Mesenchymal stem cell (in vitro differentiated cells and primary cell): ENCODE data around the gene OOEP.
"Not testable (repeated sequence)": the region's sequence is repeated elsewhere in the genome, so short reads cannot be mapped to it uniquely, and the experiment has no call there.

ENCODE experiments used
- DNase-seq: peaks from one replicate; pipeline ENCODE4 v3.0.0-alpha.2; 2013
- H2AFZ ChIP-seq: one replicate; pipeline ENCODE4 v1.6.1; 2013; ENCODE audit warnings: low read depth, mild to moderate bottlenecking, control low read depth, inconsistent platforms, low read length, moderate library complexity
- H2AK5ac ChIP-seq: 2 replicates; pipeline ENCODE4 v1.6.1; 2013; ENCODE audit warnings: low read length, moderate library complexity, mild to moderate bottlenecking, inconsistent platforms; ENCODE audit not compliant: severe bottlenecking
- H2BK120ac ChIP-seq: one replicate; pipeline ENCODE4 v1.6.1; 2013; ENCODE audit warnings: low read depth, mild to moderate bottlenecking, inconsistent platforms, low read length, moderate library complexity
- H2BK12ac ChIP-seq, 2 experiments: one replicate each; pipeline ENCODE4 v1.6.1; 2013; ENCODE audit warnings: inconsistent platforms in 2 of 2, low read length in 2 of 2, mild to moderate bottlenecking in 2 of 2, moderate library complexity in 2 of 2, control low read depth in 1 of 2
- H2BK15ac ChIP-seq: one replicate; pipeline ENCODE4 v1.6.1; 2013; ENCODE audit warnings: mild to moderate bottlenecking, low read depth, inconsistent platforms; ENCODE audit not compliant: poor library complexity, severe bottlenecking
- H2BK5ac ChIP-seq: 2 replicates; pipeline ENCODE4 v1.6.1; 2013; ENCODE audit warnings: low read depth, mild to moderate bottlenecking, low read length, control low read depth, inconsistent platforms; ENCODE audit not compliant: poor library complexity, severe bottlenecking
- H3K14ac ChIP-seq, 2 experiments: one replicate each; pipeline ENCODE4 v1.6.1; 2013; ENCODE audit warnings: inconsistent platforms in 2 of 2, low read length in 2 of 2, control low read depth in 1 of 2, mild to moderate bottlenecking in 1 of 2, moderate library complexity in 1 of 2
- H3K18ac ChIP-seq, 2 experiments: one replicate each; pipeline ENCODE4 v1.6.1; 2013; ENCODE audit warnings: inconsistent platforms in 2 of 2, low read length in 2 of 2, control low read depth in 1 of 2, low read depth in 1 of 2, mild to moderate bottlenecking in 1 of 2
- H3K23ac ChIP-seq, 2 experiments: one replicate each; pipeline ENCODE4 v1.6.1; 2013; ENCODE audit warnings: inconsistent platforms in 2 of 2, low read length in 2 of 2, mild to moderate bottlenecking in 2 of 2, moderate library complexity in 2 of 2, control low read depth in 1 of 2
- H3K27ac ChIP-seq: 2 replicates; pipeline ENCODE4 v1.5.1; 2013; ENCODE audit warnings: mild to moderate bottlenecking, moderate library complexity, low read length, control low read depth, inconsistent platforms; ENCODE audit not compliant: poor library complexity, severe bottlenecking
- H3K27me3 ChIP-seq, 2 experiments: 2 replicates each; pipeline versions ENCODE4 v1.6.1 to v1.7.0; 2013; ENCODE audit warnings: low read length in 2 of 2, mild to moderate bottlenecking in 2 of 2, moderate library complexity in 2 of 2, control low read depth in 1 of 2, inconsistent platforms in 1 of 2; ENCODE audit not compliant: control insufficient read depth in 1 of 2, insufficient read depth in 1 of 2
- H3K36me3 ChIP-seq, 2 experiments: 2 replicates each; pipeline versions ENCODE4 v1.6.1 to v1.7.0; 2013; ENCODE audit warnings: low read length in 2 of 2, control low read depth in 1 of 2, inconsistent platforms in 1 of 2, low read depth in 1 of 2, mild to moderate bottlenecking in 1 of 2; ENCODE audit not compliant: insufficient read depth in 2 of 2, control insufficient read depth in 1 of 2
- H3K4ac ChIP-seq, 2 experiments: one replicate each; pipeline ENCODE4 v1.6.1; 2013; ENCODE audit warnings: inconsistent platforms in 2 of 2, low read length in 2 of 2, mild to moderate bottlenecking in 2 of 2, moderate library complexity in 2 of 2, control low read depth in 1 of 2, low read depth in 1 of 2
- H3K4me1 ChIP-seq: 2 replicates; pipeline ENCODE4 v1.6.1; 2013; ENCODE audit warnings: low read depth, low read length, control low read depth; ENCODE audit not compliant: control insufficient read depth, insufficient read depth
- H3K4me2 ChIP-seq: 2 replicates; pipeline ENCODE4 v1.6.1; 2013; ENCODE audit warnings: low read length, mild to moderate bottlenecking, inconsistent platforms; ENCODE audit not compliant: poor library complexity, severe bottlenecking
- H3K4me3 ChIP-seq, 2 experiments: 2 replicates each; pipeline versions ENCODE4 v1.5.1 to v1.7.0; 2013; ENCODE audit warnings: low read length in 2 of 2, mild to moderate bottlenecking in 2 of 2, control low read depth in 1 of 2, low read depth in 1 of 2; ENCODE audit not compliant: insufficient read depth in 1 of 2
- H3K79me1 ChIP-seq: replicated peaks from 2 replicates; pipeline ENCODE4 v1.6.1; 2013; ENCODE audit warnings: mild to moderate bottlenecking, control low read depth, low read length, inconsistent platforms; ENCODE audit not compliant: poor library complexity, severe bottlenecking
- H3K9ac ChIP-seq: 2 replicates; pipeline ENCODE4 v1.7.0; 2013; ENCODE audit warnings: mild to moderate bottlenecking, low read length, moderate library complexity
- H3K9me3 ChIP-seq: 2 replicates; pipeline ENCODE4 v1.7.0; 2013; ENCODE audit warnings: mild to moderate bottlenecking, low read length; ENCODE audit not compliant: control insufficient read depth
- H4K8ac ChIP-seq: one replicate; pipeline ENCODE4 v1.6.1; 2013; ENCODE audit warnings: inconsistent platforms, mild to moderate bottlenecking, low read length, moderate library complexity
- H4K91ac ChIP-seq: one replicate; pipeline ENCODE4 v1.6.1; 2013; ENCODE audit warnings: mild to moderate bottlenecking, low read length, inconsistent platforms
- WGBS: methylation state at CpG from one replicate; pipeline ENCODE4 v1.1.7; 2013; ENCODE audit warnings: mixed read lengths; 5-methylcytosine and 5-hydroxymethylcytosine counted together

OOEP gene

GRCh38 chr6:73392188-73392587, 22.5 kb upstream of the OOEP start:
- not testable (repeated sequence) for H2BK15ac ChIP-seq, H3K4me3 ChIP-seq, H4K91ac ChIP-seq, H3K4me2 ChIP-seq, H2BK120ac ChIP-seq, H3K36me3 ChIP-seq, H3K4me1 ChIP-seq, H3K9me3 ChIP-seq, H3K27ac ChIP-seq, H2AK5ac ChIP-seq, H3K18ac ChIP-seq, DNase-seq, H3K9ac ChIP-seq, H3K79me1 ChIP-seq, H2AFZ ChIP-seq, H3K27me3 ChIP-seq, H2BK5ac ChIP-seq, H2BK12ac ChIP-seq, H4K8ac ChIP-seq, H3K14ac ChIP-seq, H3K23ac ChIP-seq, H3K4ac ChIP-seq
- 89% methylated on average over 2 of the region's 4 CpGs for WGBS

- Histone ChIP-seq H3K27ac (no peak overlapping the region), H3K36me3 (no peaks in the 10 kb centered on the region), H2BK5ac (no peak overlapping the region), H3K4me1 (peaks cover 4% of the 10 kb centered on the region), H3K4me2 (no peak overlapping the region), H2AFZ (no peak overlapping the region), H3K4ac (no peak overlapping the region), H4K8ac (no peak overlapping the region), H2BK12ac (no peak overlapping the region), H3K9me3 (no peaks in the 10 kb centered on the region), H3K9ac (no peak overlapping the region), H3K14ac (no peak overlapping the region), H3K79me1 (no peaks in the 10 kb centered on the region), H4K91ac (no peak overlapping the region), H3K18ac (no peak overlapping the region), H3K27me3 (no peaks in the 10 kb centered on the region), H2BK15ac (no peak overlapping the region), H3K4me3 (no peak overlapping the region), H2AK5ac (no peak overlapping the region), H2BK120ac (no peak overlapping the region), H3K23ac (no peak overlapping the region)
- no peak for DNase-seq
- 100% methylated on average over 1 of the region's 2 CpGs for WGBS
These were observed 22.0 kb upstream of the OOEP start for GRCh38 chr6:73391675-73392074.

- no peak overlapping the region for H3K23ac ChIP-seq
- H2BK12ac ChIP-seq: no peak overlapping the region
- no peak overlapping the region for H3K4me2 ChIP-seq
- no peak overlapping the region for H4K8ac ChIP-seq
- no peak overlapping the region for H3K18ac ChIP-seq
- H2AK5ac ChIP-seq: no peak overlapping the region
- H3K79me1 ChIP-seq: no peaks in the 10 kb centered on the region
- WGBS: 69% methylated on average over 9 of the region's 10 CpGs
- no peak overlapping the region for H2BK15ac ChIP-seq
- H2BK5ac ChIP-seq: no peak overlapping the region
- peaks cover 4% of the 10 kb centered on the region for H3K4me1 ChIP-seq
- no peak overlapping the region for H4K91ac ChIP-seq
- DNase-seq: no peak
- H3K4ac ChIP-seq: no peak overlapping the region
- no peak overlapping the region for H3K27ac ChIP-seq
- H3K27me3 ChIP-seq: no peaks in the 10 kb centered on the region
- H3K9me3 ChIP-seq: no peaks in the 10 kb centered on the region
- H2BK120ac ChIP-seq: no peak overlapping the region
- H3K9ac ChIP-seq: no peak overlapping the region
- no peak overlapping the region for H2AFZ ChIP-seq
- no peak overlapping the region for H3K14ac ChIP-seq
- H3K36me3 ChIP-seq: no peaks in the 10 kb centered on the region
- H3K4me3 ChIP-seq: no peak overlapping the region
These were observed 20.2 kb upstream of the OOEP start for GRCh38 chr6:73389854-73390253.

DNA sequence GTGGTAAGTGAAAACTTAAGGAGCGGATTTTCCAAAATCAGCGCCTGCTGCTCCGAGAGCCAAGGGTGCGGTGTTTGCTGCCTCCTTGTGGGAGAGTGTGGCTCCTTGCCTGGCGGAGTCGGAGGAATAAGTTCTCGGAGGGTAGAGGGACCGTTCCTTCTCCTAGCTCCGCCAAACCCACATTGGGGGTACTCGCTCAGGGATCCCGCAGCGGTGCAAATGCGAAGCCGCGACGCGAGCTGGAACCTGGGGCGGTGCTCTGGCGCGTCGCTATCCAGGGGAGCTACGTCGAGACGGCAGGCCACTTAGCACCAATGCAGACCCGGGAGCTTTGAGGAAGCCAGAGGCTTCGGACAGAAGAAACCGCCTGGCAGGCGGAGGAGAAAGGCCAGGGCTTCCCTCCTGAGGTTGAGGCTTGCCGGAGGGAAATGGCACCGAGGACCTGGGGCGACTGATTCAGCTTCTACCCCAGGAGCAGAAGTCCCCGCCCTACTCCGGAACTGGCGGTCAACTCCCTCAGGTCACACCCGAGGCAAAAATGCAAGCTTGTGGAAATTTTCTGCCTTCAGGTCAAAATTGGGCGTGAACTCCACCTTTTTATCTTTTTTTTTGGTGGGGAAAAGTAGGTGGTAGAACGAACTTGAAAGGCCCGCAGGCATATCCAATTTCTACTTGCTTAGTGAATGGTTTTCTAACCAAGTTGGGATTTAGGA, 19.3 kb upstream of the OOEP start:
- H4K91ac ChIP-seq: peak overlapping the region; percentile 11

More for the DNA sequence above, 19.3 kb upstream of the OOEP start:
- no peak overlapping the region for H2BK15ac ChIP-seq
- no peak overlapping the region for H3K23ac ChIP-seq
- H3K27me3 ChIP-seq: no peaks in the 10 kb centered on the region
- H3K79me1 ChIP-seq: no peaks in the 10 kb centered on the region
- H3K9me3 ChIP-seq: no peaks in the 10 kb centered on the region
- H2BK12ac ChIP-seq: peak overlapping the region in 1 of 2 experiments; percentile 15
- peak overlapping the region; percentile 97 for H3K4me2 ChIP-seq
- H3K14ac ChIP-seq: peak overlapping the region in 1 of 2 experiments; percentile 39
- 2% methylated on average over 34 of the region's 38 CpGs for WGBS
- peak overlapping the region; percentile 81 for H3K9ac ChIP-seq
- no peak overlapping the region for H2AK5ac ChIP-seq
- H4K8ac ChIP-seq: peak overlapping the region; percentile 87
- H3K27ac ChIP-seq: peak overlapping the region; percentile 43
- no peak overlapping the region for H2BK120ac ChIP-seq
- no peak overlapping the region for H2AFZ ChIP-seq
- peak; percentile 66 for DNase-seq
- peak overlapping the region in 1 of 2 experiments; percentile 40 for H3K4ac ChIP-seq
- peak overlapping the region; percentile 44 to 82 for H3K18ac ChIP-seq
- H3K4me3 ChIP-seq: peak overlapping the region; percentile 62 to 84
- peak overlapping the region; percentile 19 for H2BK5ac ChIP-seq
- no peaks in the 10 kb centered on the region for H3K36me3 ChIP-seq
- H3K4me1 ChIP-seq: peaks cover 4% of the 10 kb centered on the region
